Neural progenitor cell (in vitro differentiated cells): Measurements from ENCODE around the gene NCOA4.

Experiments used
- EZH2phosphoT487 ChIP-seq: fragments of 200-600 bp; sonication (generic); IDR thresholded peaks from 2 replicates; pipeline ENCODE4 v1.6.1; 2017; ENCODE audit warnings: antibody characterized with exemption
- TF ChIP-seq, protein P1 (sequence below): fragments of 200-600 bp; sonication (generic); IDR thresholded peaks from 2 replicates; pipeline ENCODE4 v1.5.1; 2017; ENCODE audit warnings: antibody characterized with exemption, mild to moderate bottlenecking

DNA sequence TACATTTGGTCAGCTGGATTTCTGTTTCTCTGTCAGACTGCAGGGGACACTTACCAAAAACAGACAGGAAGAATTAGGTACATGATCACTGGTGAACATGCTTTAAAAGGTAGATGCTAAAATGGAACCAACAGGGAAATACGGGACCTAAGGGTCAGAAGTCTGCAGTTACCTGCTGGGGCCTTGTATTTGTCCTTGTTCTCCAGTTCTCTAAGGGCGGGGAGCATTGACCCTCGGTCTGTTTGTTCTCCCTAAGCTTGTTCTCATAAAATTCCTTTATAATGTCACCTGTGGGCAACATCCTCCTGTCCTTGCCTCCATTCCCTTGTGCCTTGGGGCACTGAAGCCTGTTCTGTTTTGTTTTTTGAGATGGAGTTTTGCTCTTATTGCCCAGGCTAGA lies 45.4 kb upstream of the NCOA4 start:
- TF ChIP-seq EZH2phosphoT487, result no peak
- TF ChIP-seq, protein P1, sequence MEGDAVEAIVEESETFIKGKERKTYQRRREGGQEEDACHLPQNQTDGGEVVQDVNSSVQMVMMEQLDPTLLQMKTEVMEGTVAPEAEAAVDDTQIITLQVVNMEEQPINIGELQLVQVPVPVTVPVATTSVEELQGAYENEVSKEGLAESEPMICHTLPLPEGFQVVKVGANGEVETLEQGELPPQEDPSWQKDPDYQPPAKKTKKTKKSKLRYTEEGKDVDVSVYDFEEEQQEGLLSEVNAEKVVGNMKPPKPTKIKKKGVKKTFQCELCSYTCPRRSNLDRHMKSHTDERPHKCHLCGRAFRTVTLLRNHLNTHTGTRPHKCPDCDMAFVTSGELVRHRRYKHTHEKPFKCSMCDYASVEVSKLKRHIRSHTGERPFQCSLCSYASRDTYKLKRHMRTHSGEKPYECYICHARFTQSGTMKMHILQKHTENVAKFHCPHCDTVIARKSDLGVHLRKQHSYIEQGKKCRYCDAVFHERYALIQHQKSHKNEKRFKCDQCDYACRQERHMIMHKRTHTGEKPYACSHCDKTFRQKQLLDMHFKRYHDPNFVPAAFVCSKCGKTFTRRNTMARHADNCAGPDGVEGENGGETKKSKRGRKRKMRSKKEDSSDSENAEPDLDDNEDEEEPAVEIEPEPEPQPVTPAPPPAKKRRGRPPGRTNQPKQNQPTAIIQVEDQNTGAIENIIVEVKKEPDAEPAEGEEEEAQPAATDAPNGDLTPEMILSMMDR, result no peak
